Effector memory CD4-positive, alpha-beta T cell (primary cell): ENCODE data around the gene FBN3.
"Not testable (repeated sequence)": the region's sequence is repeated elsewhere in the genome, so short reads cannot be mapped to it uniquely, and the experiment has no call there.

ENCODE experiments used
- DNase-seq, 3 donors: peaks; one replicate each; pipeline ENCODE4 v3.0.0-alpha.2; 2020
- H3K27ac ChIP-seq: 2 replicates; pipeline ENCODE4 v1.7.0; 2013; ENCODE audit warnings: mild to moderate bottlenecking, low read length, moderate library complexity; ENCODE audit not compliant: insufficient read depth, poor library complexity, severe bottlenecking
- H3K27me3 ChIP-seq: replicated peaks from 2 replicates; pipeline ENCODE4 v1.7.0; 2013; ENCODE audit warnings: mild to moderate bottlenecking, low read length; ENCODE audit not compliant: insufficient read depth, control insufficient read depth, poor library complexity, severe bottlenecking
- H3K36me3 ChIP-seq: 2 replicates; pipeline ENCODE4 v1.7.0; 2013; ENCODE audit warnings: mild to moderate bottlenecking, low read length, moderate library complexity; ENCODE audit not compliant: control insufficient read depth, insufficient read depth
- H3K4me1 ChIP-seq: 2 replicates; pipeline ENCODE4 v1.7.0; 2013; ENCODE audit warnings: low read length, mild to moderate bottlenecking; ENCODE audit not compliant: control insufficient read depth, insufficient read depth, poor library complexity, severe bottlenecking
- H3K4me3 ChIP-seq: 2 replicates; pipeline ENCODE4 v1.7.0; 2013; ENCODE audit warnings: low read length, low read depth, mild to moderate bottlenecking; ENCODE audit not compliant: insufficient read depth, poor library complexity, severe bottlenecking
- H3K9me3 ChIP-seq: 2 replicates; pipeline ENCODE4 v1.7.0; 2013; ENCODE audit warnings: mild to moderate bottlenecking, low read length, moderate library complexity; ENCODE audit not compliant: control insufficient read depth

Gene FBN3

GRCh38 chr19:8042900-8043299 lies 106.5 kb downstream of the FBN3 start:
- H3K9me3 ChIP-seq = no peaks in the 10 kb centered on the region
- DNase-seq = no peak
- no peaks in the 10 kb centered on the region for H3K4me1 ChIP-seq
- no peak overlapping the region for H3K4me3 ChIP-seq
- no peaks in the 10 kb centered on the region for H3K27me3 ChIP-seq
- no peak overlapping the region for H3K27ac ChIP-seq
- H3K36me3 ChIP-seq = no peaks in the 10 kb centered on the region

- no peak overlapping the region for H3K4me3 ChIP-seq
- H3K36me3 ChIP-seq = no peaks in the 10 kb centered on the region
- no peak overlapping the region for H3K27ac ChIP-seq
- H3K27me3 ChIP-seq = no peaks in the 10 kb centered on the region
- no peaks in the 10 kb centered on the region for H3K9me3 ChIP-seq
- H3K4me1 ChIP-seq = no peaks in the 10 kb centered on the region
- no peak for DNase-seq
Measured at GRCh38 chr19:8041531-8041931, 107.9 kb downstream of the FBN3 start.

GRCh38 chr19:8039231-8039630 lies 110.2 kb downstream of the FBN3 start:
- no peaks in the 10 kb centered on the region for H3K9me3 ChIP-seq
- H3K27me3 ChIP-seq = no peaks in the 10 kb centered on the region
- no peaks in the 10 kb centered on the region for H3K4me1 ChIP-seq
- H3K27ac ChIP-seq = no peak overlapping the region
- DNase-seq = no peak
- no peaks in the 10 kb centered on the region for H3K36me3 ChIP-seq
- no peak overlapping the region for H3K4me3 ChIP-seq

GRCh38 chr19:8038815-8039214 lies 110.6 kb downstream of the FBN3 start:
- no peaks in the 10 kb centered on the region for H3K36me3 ChIP-seq
- DNase-seq = no peak
- no peaks in the 10 kb centered on the region for H3K4me1 ChIP-seq
- H3K27ac ChIP-seq = no peak overlapping the region
- H3K27me3 ChIP-seq = no peaks in the 10 kb centered on the region
- no peak overlapping the region for H3K4me3 ChIP-seq
- no peaks in the 10 kb centered on the region for H3K9me3 ChIP-seq

GRCh38 chr19:8036434-8037099 lies 112.8 kb downstream of the FBN3 start:
- no peaks in the 10 kb centered on the region for H3K36me3 ChIP-seq
- H3K27ac ChIP-seq = no peak overlapping the region
- H3K4me1 ChIP-seq = no peaks in the 10 kb centered on the region
- no peak for DNase-seq
- H3K4me3 ChIP-seq = no peak overlapping the region
- H3K9me3 ChIP-seq = no peaks in the 10 kb centered on the region
- no peaks in the 10 kb centered on the region for H3K27me3 ChIP-seq

GRCh38 chr19:8034178-8034525 lies 115.2 kb downstream of the FBN3 start:
- Histone ChIP-seq H3K4me1 (no peaks in the 10 kb centered on the region), H3K27ac (no peak overlapping the region), H3K4me3 (no peak overlapping the region), H3K27me3 (no peaks in the 10 kb centered on the region), H3K36me3 (no peaks in the 10 kb centered on the region), H3K9me3 (no peaks in the 10 kb centered on the region)
- no peak for DNase-seq

GRCh38 chr19:8033287-8034177 lies 115.9 kb downstream of the FBN3 start:
- H3K9me3 ChIP-seq, H3K27ac ChIP-seq, H3K36me3 ChIP-seq, H3K27me3 ChIP-seq, H3K4me1 ChIP-seq, H3K4me3 ChIP-seq, DNase-seq: not testable (repeated sequence)

GRCh38 chr19:8030960-8031359 lies 118.4 kb downstream of the FBN3 start:
- Histone ChIP-seq H3K9me3 (no peaks in the 10 kb centered on the region), H3K4me3 (no peak overlapping the region), H3K36me3 (no peaks in the 10 kb centered on the region), H3K27ac (no peak overlapping the region), H3K27me3 (no peaks in the 10 kb centered on the region), H3K4me1 (no peaks in the 10 kb centered on the region)
- DNase-seq = no peak

GRCh38 chr19:8028951-8029491 lies 120.4 kb downstream of the FBN3 start:
- H3K4me3 ChIP-seq = no peak overlapping the region
- no peaks in the 10 kb centered on the region for H3K9me3 ChIP-seq
- H3K36me3 ChIP-seq = no peaks in the 10 kb centered on the region
- no peaks in the 10 kb centered on the region for H3K4me1 ChIP-seq
- H3K27ac ChIP-seq = no peak overlapping the region
- no peak for DNase-seq
- H3K27me3 ChIP-seq = no peaks in the 10 kb centered on the region

- H3K27me3 ChIP-seq = no peaks in the 10 kb centered on the region
- no peaks in the 10 kb centered on the region for H3K9me3 ChIP-seq
- H3K36me3 ChIP-seq = no peaks in the 10 kb centered on the region
- no peak overlapping the region for H3K4me3 ChIP-seq
- no peak for DNase-seq
- H3K27ac ChIP-seq = no peak overlapping the region
- no peaks in the 10 kb centered on the region for H3K4me1 ChIP-seq
Measured at GRCh38 chr19:8025316-8025715, 124.1 kb downstream of the FBN3 start.
